GM06990 (cell line): ENCODE measurements around the gene LSM14B.

ENCODE experiments used
- DNase-seq: peaks from one replicate; pipeline ENCODE4 v3.0.0-alpha.2; 2011; ENCODE audit not compliant: insufficient read length; ENCODE audit errors: extremely low read depth
- H3K27me3 ChIP-seq: replicated peaks from 2 replicates; pipeline ENCODE4 v1.6.0; 2011; ENCODE audit warnings: low read length; ENCODE audit not compliant: control insufficient read depth, insufficient read depth
- H3K36me3 ChIP-seq: 2 replicates; pipeline ENCODE4 v1.5.1; 2011; ENCODE audit warnings: low read length; ENCODE audit not compliant: control insufficient read depth, insufficient read depth
- H3K4me3 ChIP-seq: replicated peaks from 2 replicates; pipeline ENCODE4 v1.5.1; 2011; ENCODE audit warnings: low read depth, mild to moderate bottlenecking, control low read depth, low read length
- CTCF ChIP-seq: IDR thresholded peaks from 2 replicates; pipeline ENCODE4 v1.5.1; 2011; ENCODE audit warnings: low read length, control low read depth, mild to moderate bottlenecking, inconsistent platforms; ENCODE audit not compliant: insufficient read depth, poor library complexity, severe bottlenecking

LSM14B gene

GRCh38 chr20:62085206-62085605 is 37.1 kb upstream of the LSM14B start:
- Histone ChIP-seq H3K4me3 (no peak overlapping the region), H3K27me3 (no peaks in the 10 kb centered on the region), H3K36me3 (no peaks in the 10 kb centered on the region)
- no peak for TF ChIP-seq CTCF
- DNase-seq, result no peak

DNA sequence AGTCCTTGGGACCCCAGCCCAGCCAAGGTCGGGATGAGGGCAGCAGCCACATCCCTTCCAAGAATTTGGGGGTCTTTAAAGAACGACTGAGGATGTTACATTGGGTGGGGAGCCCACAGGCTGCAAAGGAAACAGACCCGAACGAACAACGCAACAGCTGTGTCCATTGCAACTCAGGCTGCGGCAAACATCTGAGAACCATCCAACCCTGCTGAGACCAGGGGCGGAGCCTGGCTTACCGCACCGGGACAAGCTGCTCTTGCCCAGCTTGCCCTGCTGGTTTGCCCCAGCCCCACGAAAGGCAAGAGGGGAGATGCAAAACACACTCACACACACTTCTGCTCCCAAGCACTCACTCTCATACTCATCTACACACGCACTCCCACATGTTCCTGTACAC is 35.0 kb upstream of the LSM14B start:
- no peak for TF ChIP-seq CTCF
- no peak for DNase-seq

DNA sequence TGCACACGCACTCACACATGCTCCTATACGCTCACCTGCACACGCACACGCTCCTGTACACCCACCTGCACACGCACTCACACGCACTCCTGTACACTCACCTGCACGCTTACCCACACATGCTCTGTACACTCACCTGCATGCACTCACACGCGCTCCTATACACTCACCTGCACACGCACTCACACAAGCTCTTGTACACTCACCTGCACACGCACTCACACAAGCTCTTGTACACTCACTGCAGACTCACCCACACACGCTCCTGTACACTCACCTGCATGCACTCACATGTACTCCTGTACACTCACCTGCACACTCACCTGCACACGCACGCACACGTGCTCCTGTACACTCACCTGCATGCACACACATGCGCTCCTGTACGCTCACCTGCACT is 34.6 kb upstream of the LSM14B start:
- no peaks in the 10 kb centered on the region for H3K36me3 ChIP-seq
- no peak for TF ChIP-seq CTCF
- H3K27me3 ChIP-seq, result no peaks in the 10 kb centered on the region
- no peak overlapping the region for H3K4me3 ChIP-seq
- no peak for DNase-seq

More for the DNA sequence above, 35.0 kb upstream of the LSM14B start:
- Histone ChIP-seq H3K27me3 (no peaks in the 10 kb centered on the region), H3K36me3 (no peaks in the 10 kb centered on the region), H3K4me3 (no peak overlapping the region)

DNA sequence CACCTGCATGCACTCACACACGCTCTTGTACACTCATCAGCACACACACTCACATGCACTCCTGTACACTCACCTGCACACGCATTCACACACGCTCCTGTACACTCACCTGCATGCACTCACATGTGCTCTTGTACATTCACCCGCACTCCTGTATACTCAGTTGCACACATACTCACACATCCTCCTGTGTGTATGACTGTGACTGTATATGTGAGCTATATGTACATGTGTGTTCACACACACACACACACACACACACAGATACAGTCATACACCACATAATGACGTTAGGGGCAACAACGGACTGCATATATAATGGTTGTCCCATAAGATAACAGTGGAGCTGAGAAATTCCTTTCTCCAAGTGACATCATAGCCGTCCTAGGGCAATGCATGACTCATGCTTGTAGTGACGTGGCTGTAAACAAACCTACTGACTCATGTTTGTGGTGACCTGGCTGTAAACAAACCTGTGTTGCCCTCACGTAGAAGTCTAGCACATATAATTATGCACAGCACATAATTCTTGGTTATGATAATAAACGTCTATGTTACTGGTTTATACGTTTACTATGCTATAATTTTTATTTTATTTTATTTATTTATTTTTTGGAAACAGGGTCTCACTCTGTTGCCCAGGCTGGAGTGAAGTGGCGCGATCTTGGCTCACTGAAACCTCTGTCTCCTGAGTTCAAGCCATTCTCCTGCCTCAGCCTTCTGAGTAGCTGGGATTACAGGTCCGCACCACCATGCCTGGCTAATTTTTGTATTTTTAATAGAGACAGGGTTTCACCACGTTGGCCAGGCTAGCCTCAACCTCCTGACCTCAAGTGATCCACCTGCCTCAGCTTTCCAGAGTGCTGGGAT is 33.8 kb upstream of the LSM14B start:
- no peak for DNase-seq
- Histone ChIP-seq H3K36me3 (no peaks in the 10 kb centered on the region), H3K27me3 (no peaks in the 10 kb centered on the region), H3K4me3 (no peak overlapping the region)
- no peak for TF ChIP-seq CTCF

GRCh38 chr20:62089393-62089792 is 32.9 kb upstream of the LSM14B start:
- TF ChIP-seq CTCF, result no peak
- Histone ChIP-seq H3K27me3 (no peaks in the 10 kb centered on the region), H3K36me3 (no peaks in the 10 kb centered on the region), H3K4me3 (no peak overlapping the region)
- DNase-seq, result no peak
